ENCODE results near the gene MTURN.

GRCh38 chr7:30201921-30202320 is 67.1 kb downstream of the MTURN start:
- TF ChIP-seq CTCF (IDR thresholded peaks at IDR 0.05) (no peak), EZH2 (IDR thresholded peaks at IDR 0.05) (no peak), EZH2phosphoT487 (IDR thresholded peaks at IDR 0.05) (no peak)

Measured in neural progenitor cell (in vitro differentiated cells).